ENCODE measurements around the gene AGAP3.

AGAP3 gene

DNA sequence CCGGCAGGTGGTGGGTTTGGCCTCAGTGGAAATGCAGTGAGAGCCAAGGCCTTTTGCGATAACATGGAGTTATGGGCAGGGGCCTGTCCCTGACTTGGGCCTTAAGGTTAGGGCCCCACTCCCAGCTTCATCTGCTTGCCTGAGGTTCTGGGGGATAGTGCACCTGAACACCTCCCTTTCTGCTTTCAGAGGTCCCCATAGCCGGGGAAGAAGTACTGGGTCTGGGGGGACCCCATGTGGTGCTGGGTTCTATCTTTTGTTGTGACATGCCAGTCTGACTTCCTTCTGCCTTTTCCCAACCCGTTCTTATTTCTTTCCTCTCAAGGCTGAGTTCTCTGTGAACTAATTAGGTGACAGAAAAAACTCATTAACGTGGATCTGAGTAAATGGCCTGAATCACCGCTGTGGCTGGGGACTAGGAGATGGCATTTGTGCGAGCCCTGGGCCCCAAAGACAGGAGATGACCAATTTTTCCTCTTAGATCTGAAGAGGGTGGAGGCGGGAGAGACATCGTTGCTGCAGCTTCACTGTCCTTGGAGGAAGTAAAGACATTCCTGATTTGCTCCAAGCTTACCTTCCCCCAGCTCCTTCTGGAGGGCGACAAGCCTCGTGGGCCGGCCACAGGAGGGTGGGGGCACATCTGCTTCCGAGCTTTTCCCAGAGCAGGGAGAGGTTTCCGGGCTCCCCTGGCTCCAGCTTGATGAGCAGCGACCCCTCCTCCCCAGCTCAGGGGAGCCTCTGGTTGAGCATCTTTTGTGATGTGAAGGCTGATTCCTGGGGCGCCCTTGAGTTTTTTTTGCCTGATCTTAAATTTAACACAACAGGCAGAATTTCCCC is 2.0 kb downstream of the AGAP3 start:
- DNase-seq (ENCODE audit: low spot score) = no peak

DNA sequence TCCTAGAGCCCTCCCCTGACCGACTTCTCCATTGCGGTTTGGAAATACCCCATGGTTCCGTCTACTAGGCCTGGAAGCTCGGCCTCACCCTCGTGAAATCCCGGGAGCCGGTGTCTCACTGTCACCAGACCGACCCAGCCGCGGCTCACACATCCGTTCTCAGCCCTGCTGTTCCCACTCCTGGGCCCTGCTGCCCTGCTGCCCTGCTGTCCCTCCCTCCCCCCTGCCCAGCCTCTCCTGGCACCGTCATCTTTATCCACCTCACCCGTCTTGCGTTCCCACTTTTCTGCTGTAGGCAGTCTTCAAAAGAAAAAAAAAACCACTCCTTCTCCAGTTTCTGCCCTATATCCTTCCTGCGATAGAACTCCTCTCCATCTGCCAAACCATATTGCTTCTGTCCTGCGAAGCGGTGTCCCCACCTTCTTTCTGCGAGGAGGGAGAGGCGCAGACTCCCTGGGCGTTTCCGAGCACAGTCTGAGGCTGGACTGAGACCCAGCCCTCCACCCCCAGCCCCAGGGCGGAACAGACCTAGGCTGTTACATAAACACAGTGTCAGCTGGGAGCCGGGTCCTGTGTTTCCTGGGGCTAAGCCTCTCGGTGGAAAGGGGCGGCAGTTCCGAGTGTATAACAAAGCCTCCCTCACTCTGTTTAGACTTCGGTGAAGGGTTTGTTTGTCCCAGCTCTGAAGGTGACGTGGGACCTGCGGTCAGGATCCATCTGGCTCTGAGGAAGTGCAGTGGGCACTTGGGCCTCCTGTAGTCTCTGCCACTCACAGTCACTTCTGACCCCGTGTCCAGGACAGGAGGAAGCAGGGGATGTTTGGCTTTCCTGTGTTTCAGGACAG is 2.8 kb downstream of the AGAP3 start:
- DNase-seq (ENCODE audit: low spot score) = no peak

DNA sequence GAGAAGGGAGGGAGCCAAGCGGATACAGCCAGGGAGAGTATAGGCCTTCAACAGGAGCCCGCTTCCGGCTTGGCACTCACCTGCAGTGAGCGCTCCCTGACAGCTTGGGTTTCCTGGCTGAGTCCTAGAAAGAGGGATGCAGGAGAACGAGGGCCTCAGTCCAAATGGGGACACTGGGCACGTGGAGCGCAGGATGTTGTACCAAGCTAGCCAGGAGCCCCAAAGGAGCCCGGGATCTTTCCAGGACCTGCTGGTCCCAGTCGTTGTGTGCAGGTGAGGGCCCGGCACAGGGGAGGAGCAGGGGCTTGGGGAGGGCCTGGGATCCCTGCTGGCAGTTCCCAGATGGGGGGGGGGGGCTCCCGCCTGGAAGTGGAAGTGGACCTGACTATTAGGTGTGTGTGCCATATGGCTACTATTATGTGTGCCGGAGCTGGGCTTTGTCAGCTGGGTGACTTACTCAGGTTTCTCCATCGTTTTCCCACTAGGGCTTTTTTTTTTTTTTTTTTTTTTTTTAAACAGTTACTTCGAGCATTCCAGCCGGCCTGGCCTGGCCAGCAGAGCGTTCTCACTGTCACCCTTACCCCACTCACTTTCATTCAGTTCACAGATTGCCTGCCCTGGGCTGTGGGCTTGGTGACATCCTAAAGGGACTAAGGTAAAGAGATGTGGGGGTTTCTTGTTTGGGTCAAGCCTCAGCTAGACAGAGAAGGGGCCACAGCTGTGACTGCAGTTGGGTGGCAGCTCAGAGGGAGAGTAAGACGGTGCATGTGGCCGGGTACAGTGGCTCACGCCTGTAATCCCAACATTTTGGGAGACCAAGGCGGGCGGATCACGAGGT is 3.8 kb downstream of the AGAP3 start:
- no peak for DNase-seq (ENCODE audit: low spot score)

DNA sequence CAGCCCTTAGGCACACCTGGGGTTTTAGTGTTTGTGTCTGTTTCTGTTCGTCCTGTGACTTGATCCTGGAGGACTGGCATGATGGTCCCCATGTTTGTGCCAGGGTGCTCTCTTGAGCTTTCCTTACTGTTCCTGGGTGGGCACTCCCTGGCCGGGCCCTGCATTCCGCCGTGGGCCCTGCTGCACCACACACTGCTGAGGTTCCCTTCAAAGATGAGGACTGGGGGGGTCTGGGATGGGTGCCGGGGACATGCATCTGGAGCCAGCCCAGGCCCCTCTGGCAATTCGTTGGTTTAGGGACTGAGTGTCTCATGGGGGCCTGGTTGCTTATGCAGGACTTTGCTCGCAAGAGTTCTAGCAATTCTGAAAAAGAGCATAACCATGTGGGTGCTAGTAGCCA is 4.7 kb downstream of the AGAP3 start:
- DNase-seq (ENCODE audit: low spot score) = no peak

DNA sequence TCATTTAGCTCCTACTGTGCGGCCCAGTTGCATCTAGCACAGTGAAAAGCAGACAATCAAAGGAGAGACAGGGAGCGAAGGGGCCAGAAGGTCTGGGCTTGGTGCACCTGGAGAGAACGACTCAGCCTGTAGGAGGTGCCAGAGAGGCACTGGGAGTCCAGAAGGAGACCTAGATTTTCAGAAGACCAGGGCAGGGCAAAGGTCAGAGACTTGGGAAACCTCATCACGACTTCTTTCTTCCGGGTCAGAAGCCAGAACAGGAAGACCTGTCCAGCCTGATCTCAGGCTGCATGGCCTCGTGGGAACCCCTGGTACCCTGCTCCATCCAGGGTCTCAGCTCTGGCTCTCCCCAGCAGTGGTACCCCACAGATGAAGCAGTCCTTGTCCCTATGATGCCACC is 5.2 kb downstream of the AGAP3 start:
- DNase-seq (ENCODE audit: low spot score) = no peak

DNA sequence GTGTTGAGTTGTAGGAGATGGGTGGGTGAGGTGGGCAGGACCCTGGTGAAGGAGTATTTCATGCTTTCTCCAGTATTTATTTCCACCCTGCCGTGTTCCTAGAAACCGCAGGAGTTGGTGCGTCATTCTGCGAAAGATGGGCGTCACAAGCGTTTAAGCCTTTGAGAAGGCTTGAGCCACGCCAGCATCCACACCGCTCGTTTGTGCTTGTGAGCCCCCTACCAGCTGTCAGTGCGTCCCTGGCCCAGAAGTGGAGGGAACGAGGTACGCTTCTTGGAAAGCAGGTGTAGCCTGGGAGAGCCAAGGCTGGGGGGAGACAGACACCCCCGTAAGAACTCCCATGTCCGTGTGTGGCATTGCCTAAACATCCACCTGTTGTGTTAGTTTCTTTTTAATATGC is 5.7 kb downstream of the AGAP3 start:
- DNase-seq (ENCODE audit: low spot score) = no peak

DNA sequence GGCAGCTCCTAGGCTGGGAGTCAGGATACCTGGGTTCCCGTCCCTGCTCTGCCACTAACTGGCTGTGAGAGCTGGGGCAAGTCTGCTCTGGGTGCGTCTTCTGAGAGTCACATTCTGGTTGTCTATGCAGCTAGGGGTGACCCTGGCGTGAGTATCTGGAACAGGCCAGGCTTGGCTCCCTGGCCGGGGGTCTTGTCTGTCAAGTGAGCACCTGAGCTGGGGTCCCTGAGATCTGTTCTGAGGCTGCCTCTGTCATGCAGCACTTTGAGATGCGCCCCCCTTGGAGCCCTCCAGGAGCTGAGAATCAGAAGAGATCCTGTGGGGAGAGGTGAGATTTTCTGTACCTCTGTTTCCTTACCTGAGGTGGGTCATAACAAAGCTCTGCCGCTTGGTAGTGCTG is 7.5 kb downstream of the AGAP3 start:
- DNase-seq (ENCODE audit: low spot score) = no peak

DNA sequence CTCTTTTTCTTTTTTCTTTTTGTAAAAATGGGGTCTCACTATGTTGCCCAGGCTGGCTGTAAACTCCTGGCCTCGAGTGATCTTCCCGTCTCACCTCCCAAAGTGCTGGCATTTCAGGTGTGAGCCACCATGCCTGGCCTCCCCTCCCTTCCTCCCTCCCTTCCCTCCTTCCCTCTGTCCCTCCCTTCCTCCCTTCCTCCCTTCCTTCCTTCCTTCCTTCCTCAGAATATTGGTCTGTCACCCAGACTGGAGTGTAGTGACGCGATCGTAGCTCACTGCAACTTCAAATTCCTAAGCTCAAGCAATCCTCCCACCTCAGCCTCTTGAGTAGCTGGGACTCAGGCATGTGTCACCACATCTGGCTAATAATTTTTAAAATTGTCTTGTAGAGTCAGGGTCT is 8.4 kb downstream of the AGAP3 start:
- no peak for DNase-seq (ENCODE audit: low spot score)

DNA sequence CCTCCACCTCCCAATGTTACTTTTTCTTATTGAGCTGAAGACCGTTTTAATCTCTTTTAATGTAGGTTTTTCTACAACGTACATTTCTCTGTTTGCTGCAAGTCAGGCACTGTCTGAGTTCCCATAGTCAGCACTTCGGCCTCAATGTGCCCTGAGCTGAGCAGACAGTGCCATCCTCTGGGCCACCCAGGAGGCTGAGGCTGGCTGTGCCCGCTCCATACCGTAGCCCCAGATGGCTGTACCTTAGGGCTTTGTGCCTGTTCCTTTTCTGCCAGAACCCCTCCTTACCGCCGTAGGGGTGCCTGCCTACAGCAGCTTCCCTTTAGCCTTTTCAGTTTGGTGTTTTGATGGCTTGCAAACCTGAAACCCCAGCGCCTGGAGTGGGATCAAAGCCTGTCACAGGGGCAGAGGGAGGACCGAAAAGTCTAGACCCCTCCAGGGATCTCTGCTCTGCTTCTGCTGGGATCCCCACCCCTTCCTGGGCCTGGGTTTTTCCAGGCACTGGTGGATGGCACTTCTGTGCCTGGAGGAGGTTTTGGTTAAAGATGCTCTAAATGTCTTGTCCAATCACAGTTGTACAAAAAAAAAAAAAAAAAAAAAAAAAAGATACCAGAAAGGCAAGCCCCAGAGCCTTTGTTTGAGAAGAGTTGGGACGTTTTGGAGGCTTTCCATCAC is 9.0 kb downstream of the AGAP3 start:
- DNase-seq (ENCODE audit: low spot score) = no peak

DNA sequence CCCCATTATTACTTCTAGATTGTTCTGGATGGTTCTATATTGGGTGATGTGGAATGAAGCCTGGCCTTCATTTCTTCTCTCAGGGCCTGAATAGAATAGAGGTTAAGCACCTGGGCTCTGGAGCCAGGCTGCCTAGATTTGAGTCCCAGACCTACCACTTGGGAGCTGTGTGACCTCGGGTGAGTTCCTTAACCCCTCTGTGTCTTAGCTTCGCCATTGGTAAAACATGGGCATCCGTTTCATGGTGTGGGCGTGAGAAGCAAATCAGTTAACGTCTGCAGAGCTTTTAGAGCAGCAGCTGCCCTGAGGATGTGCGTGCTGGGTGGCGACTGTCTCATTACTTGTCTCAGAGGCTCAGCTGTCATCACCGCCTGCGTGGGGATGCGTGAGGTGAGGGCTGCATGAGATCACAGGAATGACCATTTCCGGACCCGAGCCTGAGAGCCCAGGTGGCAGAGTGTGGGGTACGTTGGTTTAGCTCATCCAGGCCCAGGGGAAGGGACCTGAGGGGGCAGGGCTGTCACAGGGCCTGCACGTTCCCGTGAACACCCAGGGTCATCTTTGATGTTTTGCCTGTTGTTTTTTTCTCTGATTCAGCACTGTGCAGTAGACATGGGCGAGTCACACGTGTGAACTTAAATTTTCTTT is 9.7 kb downstream of the AGAP3 start:
- DNase-seq (ENCODE audit: low spot score) = no peak

DNA sequence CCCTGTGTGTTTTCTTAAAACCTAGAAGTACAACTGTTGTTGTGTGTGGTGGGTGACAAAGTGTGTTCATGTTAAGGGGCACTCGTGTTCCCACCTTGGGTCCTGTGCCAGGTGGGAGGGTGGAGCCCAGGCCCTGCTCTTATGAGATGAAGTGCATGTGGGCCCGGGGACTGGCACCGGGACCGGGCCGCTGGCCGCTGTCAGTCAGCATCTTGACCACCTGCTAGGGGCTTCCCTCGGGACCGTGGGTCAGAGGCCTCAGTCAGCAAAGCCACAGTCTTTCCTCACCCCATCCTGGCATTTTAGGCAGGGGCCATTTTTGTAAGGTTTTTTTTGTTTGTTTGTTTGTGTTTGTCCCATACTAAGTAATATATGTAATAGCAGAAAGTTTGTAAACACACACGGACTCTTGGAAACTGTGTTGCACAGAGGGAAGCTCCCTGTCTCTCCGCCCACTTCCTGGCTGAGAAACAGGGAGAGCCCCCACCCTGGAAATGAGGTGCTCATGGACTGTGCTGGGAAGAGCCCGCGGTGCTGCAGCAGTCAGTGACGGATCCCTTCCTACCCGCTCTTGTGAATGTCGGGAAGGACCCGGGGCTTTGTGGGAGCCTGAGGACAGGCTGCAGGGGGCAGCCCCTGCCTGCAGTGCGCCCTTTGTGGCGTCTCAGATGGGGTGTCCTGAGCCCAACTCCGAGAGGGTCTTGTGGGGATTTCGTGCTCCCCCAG is 13.4 kb downstream of the AGAP3 start:
- DNase-seq (ENCODE audit: low spot score) = no peak

DNA sequence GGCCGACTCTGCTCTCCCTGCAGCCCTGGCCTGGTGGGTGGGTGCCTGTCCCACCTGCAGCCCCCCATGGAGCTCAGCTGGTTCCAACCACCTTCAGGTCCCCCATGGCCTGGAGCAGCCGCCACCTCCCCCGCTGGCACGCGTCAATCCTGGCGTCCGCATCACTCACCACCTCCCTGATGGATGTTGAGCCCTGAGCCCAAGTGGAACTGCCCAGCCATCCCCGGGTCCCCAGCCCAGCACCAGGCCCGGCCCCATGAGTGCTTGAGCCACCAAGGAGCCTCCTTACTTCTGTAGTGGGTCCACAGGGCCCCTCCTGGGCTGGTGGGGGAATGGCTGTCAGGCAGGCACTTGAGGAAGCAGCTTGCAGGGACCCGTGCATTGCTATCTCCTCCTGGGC is 14.6 kb downstream of the AGAP3 start:
- no peak for DNase-seq (ENCODE audit: low spot score)

DNA sequence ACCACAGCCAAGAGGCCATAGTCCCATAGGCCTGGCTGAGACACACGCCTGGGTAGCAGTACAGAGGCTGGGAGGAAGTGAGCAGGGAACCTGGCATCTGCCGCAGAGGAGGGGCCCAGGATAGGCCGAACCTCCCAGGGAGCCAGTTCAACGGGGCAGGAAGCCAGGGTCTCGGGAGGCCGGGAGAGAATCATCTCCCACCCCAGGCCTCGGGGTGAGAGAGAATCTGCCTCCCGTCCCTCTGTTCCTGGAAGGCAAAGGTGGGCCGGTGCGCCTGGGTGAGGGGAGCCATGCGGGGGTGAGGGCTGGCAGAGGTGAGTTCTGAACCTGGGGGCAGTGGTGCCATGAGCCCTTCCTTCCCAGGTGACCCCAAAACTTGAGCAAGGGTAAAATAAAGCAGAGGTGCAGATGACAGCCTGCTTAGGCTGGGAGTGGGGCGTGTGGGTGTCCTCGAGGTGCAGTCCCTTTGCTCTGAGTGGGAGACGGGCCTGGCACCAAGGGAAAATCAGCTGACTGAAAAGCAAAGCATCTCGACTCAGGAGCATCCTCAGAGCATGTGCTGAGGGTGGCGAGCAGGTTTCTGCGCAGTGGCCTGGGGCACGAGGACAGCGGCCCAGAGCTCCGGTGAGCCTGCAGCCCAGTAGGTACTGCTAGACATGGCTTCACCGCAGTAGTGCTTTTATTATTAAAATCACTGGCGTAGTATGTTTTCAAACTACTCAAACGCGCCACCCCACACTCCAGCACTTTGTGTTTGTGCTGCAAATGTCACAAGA is 15.5 kb downstream of the AGAP3 start:
- no peak for DNase-seq (ENCODE audit: low spot score)

DNA sequence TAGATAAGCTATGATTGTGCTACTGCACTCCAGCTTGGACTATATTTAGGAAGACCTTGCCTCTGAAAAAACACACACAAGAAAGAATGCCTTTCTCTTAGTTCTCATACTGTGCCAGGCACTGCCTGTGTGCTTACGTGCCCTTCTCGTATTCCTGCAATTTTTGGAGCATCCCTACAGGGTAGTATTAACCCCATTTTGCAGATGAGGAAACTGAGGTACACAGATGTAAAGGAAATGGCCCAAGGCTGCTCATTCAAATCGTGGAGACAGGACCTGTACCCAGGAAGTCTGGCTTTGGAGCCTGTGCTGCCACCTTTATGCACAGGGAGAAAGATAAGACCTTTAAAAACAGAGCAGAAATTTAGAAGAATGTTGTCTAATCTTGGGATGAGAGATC is 16.7 kb downstream of the AGAP3 start:
- DNase-seq (ENCODE audit: low spot score) = no peak

DNA sequence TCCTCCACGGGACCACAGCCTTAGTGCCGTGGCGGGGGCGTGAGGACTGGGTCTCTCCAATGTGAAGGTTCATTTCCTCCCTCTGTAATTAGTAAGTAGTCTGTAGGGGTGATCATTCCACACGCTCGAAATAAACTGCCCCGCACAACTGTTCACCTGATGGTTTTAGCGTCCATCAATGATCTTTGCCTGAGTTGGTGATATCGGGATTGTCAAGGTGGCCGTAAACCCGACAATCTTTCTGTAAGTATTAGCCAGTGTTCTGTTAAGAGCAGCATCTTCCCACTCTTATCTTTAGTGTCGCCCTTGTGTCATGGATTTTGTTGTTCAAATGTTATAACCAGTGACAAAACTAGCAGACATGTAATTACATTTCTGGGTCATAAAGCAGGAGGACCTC is 17.7 kb downstream of the AGAP3 start:
- no peak for DNase-seq (ENCODE audit: low spot score)

DNA sequence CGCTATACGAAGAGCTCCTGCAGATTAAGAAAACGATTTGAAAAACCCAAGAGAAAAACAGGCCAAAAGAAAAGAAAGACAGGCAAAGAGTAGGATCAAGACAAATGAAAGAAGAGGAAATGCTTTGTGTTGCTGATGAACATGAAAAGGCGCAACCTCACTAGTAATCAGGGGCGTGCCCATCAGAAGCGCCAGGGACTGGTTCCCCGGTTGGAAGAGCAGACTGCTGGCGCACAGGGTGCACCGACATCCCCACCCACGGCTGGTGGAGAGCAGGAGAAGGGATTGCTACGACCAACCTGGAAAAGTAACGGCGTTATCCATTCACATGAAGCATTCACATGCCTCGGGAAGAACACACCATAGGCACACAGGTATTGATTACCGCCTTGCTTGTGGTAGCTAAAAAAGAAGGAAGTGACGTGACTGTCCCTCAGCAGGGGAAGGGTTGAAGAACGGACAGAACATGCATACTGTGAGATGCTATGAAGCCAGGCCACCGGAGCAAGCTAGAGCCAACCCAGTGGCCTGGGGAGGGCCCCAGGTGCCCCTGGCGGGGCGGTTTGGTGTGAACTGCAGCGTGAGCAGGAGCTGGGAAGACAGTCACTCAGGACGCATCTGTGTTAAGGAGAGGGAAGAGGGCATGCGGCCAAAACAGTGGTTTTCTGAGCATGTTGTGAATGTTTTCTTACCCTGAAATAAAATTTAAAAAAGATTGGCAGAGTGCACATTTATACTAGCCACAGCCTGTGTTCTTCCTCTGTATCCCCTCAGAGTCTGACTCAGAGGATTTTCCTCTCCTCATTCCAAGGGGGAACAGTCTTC is 18.3 kb downstream of the AGAP3 start:
- no peak for DNase-seq (ENCODE audit: low spot score)

DNA sequence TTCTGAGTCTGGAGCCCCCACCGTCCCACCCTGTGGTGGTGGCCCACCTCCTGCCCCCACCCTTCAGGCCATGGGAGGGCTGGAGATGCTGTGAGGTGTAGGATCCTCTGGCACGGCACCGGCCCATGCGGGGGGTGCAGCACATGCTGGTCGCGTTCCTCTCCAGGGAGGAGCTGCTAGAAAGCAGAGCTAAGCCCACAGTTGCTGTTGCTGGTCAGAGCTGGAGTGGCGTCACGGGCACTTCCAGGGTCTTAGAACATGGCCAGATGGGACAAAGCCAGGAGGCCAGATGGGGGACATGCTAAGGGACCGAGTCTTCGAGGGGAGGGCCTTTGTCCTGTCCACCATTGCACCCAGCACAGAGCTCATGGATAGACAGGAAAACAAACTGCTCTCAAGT is 21.6 kb downstream of the AGAP3 start:
- DNase-seq (ENCODE audit: low spot score) = no peak

DNA sequence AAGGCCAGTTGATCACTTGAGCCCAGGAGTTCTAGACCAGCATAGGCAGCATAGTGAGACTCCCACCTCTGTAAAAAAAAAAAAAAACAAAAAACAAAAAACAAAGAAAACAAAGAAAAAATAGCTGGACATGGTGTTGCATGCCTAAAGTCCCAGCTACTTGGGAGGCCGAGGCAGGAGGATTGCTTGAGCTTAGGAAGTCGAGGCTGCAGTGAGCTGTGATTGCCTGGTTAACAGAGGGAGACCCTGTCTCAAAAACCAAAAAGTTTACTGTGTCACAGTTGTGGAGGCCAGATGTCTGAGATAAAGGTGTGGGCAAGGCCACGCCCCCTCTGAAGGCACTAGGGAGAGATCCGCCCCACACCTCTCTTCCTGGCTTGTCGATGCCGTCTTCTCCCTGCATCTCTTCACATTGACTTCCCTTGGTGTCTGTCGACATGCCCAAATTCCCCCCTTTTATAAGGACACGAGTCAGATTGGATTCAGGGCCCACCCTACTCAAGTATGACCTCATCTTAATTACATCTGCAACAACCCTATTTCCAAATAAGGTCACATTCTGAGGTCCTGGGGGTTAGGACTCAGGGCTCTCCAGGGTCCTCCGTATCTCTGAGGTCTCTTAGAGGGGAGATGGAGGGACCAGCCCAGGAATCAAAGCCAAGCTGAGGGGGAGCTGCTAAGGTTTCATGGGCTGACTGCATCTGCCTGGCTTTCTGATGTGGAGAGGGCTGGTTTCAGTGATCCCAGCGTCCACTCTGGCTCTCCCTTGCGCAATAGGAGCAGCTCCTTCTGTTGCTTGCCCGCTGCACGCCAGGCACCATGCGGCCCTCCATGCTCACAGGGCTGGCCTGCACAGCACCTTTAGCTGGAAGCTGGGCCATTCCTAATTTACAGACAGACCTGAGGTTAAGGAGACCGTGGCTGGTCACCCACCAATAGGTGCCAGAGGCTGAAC is 23.1 kb downstream of the AGAP3 start:
- no peak for DNase-seq (ENCODE audit: low spot score)
